Middle frontal gyrus (tissue), 1 donor: ENCODE results near the gene HMCN2.

Source experiments
- DNase-seq: peaks from one replicate; pipeline ENCODE4 v3.0.0-alpha.2; 2015; ENCODE audit warnings: low spot score; ENCODE audit errors: extremely low spot score

Gene HMCN2

DNA sequence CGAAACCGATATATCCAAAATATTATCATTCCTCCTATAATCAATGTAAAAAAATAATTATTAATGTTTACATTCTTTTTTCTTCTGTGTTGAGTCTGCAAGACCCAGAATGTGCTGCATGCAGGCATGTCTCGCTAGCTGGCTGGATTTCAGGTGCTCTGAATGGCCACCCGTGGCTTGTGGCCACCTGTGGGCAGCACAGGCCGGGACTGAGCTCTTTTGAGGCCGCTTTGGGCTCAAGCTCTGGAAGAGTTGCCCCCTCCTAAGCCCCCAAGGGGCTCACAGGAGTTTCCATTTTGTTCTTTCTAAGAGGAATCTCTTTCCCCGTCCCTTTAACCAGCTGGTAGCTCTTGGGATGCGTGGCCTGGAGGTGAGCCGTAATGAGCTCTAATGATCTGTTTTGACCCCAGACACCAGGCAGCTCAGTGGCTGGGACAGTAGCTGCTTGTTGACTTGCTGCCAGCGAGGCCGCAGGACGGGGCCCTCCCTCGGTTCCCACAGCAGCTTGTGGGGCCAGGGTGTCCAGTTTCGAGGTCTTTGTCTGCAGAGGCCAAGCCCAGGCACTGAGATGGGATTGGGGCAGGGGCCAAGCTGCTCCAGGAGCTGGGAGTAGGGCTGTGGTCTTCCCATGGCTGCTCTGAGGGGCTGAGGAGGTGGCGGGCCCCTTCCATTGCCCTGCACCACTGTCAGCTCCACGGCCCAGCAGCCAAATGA, 200.0 kb downstream of the HMCN2 start:
- DNase-seq = no peak

- no peak for DNase-seq
Observed at GRCh38 chr9:130466537-130467217, 201.1 kb downstream of the HMCN2 start.

DNA sequence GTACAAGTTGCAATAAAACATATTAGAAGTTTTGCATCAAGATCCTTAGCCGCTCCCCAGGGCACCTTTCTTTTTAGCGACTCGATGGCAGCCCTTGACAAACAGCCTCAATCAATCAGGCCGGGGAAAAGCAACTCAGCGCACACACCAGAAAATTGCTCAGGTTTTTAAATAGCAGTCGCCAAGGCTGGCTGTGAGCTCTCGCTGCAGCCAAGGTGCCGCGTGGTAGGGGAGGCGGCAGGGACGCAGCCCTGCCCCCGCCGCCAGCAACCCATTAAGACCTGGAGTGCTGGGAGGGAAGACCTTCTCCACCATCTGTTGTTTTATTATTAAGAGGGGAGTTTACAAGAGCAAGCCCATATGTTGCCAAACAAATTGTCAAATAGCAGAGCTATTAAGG, 201.8 kb downstream of the HMCN2 start:
- DNase-seq = no peak

GRCh38 chr9:130468566-130468965, 203.0 kb downstream of the HMCN2 start:
- DNase-seq = no peak

DNA sequence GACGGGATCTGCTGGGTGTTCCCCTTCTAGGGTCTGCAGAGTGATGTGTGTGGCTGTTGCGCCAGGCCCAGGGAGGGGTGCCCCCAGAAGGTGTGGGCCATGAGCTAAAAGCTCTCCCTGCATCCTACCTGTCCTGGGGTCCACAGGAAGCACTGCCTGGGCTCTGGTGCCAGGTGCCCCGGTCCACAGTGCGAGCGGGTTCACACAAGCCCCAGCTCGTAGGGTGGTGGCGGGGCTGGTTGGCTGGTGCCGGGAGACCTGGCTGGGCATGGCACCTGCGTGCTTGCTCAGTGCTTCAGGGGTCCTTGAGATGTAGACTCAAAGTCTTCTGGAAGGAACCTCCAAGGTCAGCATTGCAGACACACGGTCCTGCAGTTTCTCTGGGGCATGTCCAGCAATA, 204.7 kb downstream of the HMCN2 start:
- DNase-seq = no peak

- no peak for DNase-seq
Observed at GRCh38 chr9:130470950-130471349, 205.4 kb downstream of the HMCN2 start.

DNA sequence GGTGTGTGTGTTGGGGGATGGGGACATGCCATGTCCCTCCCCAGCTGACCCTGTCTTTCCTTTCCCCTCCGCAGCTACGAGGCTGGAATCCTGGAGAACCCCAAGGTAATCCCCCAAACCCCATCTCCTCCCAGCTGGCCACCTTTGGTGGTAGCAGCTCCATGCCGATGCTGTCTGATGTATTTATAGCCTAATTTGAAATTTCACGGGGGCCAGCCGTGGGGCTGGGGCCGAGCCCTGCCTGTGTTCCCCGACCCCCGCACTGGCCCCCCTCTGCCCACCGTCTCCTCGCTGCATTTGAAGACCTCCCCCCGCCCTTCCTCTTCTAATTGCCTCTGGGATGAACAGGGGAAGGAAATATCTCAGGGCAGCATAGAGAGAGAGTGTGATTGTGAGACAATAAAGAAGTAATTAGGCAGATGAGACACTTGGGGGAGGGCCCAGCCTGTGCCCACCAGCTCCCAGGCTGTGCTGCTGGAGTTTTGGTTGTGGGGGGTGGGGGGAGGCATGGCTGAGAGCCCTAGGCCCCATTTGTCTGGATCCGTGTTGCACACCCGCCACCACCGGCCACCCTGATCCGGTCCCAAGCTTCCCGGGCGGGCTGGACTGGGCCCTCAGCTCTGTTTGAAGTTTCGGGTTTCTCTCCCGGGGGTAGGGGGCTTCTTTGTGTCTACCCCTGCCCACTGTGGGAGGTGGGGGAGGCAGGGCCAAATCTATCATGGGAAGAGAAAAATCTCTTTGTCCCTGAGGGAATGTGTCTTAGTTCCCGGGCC, 206.0 kb downstream of the HMCN2 start:
- DNase-seq = no peak

DNA sequence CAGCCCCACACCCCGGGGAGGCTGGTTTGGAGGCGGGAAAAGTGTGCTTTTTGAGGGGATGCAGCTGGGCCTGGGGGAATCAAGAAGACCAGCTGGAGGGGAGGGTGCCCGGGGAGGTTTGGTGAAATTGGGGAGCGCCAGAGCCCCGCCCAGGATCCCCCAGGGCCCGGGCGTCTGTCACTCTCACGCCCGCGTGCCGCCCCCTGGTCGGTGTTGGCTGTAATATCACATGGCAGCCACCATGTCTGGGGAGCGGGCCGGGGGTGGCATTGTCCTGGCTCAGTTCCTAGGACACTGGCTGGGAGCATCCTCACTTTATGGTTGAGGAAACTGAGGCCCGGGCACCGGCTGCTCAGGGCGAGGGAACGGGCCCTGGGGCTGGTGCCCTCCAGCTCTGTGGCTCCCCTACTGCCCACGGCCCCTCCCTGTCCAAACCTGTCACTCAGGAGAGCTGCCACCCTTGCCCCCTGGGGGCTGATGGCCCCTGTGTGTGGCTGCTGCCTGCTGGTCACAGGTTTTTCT, 206.7 kb downstream of the HMCN2 start:
- no peak for DNase-seq

DNA sequence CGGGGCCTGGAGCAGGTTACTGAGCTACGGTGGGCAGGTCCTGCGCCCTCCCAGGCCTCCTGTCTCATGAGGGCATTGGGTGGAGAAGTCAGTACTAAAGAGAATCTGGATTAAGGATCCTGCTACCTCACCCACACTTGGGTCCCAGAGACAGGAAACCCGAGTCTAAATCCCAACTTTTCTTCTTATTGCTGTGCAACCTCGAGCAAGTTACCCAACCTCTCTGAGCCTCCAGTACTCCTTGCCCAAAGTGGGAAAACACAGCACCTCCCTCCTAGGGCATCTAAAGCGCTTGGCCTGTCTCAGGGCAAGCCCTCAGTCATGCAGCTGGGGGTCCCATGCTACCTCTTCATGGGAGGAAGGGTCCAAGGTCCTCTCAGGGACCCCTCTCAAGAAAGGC, 207.4 kb downstream of the HMCN2 start:
- DNase-seq = no peak

DNA sequence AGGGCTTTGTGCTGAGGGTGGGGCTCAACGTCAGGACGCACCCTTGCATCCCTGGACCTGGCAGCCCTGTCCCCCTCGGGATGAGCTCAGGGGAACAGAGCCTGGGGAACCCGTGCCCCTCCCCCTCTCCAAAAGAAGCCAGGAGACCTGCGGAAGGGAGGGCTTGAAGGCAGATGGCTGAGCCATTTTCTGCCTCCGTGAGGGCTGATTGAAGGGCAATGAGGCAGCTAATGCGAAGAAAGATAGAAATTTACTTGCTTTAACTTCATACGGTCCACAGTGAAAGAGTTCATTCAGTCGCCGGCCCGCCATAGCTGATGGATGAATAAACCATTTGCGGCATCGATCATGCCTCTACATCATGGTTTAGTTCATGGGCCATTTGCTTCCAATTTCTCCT, 208.0 kb downstream of the HMCN2 start:
- DNase-seq = no peak

- DNase-seq = no peak
Observed at GRCh38 chr9:130474106-130474505, 208.5 kb downstream of the HMCN2 start.

GRCh38 chr9:130476151-130476730, 210.7 kb downstream of the HMCN2 start:
- DNase-seq = no peak

DNA sequence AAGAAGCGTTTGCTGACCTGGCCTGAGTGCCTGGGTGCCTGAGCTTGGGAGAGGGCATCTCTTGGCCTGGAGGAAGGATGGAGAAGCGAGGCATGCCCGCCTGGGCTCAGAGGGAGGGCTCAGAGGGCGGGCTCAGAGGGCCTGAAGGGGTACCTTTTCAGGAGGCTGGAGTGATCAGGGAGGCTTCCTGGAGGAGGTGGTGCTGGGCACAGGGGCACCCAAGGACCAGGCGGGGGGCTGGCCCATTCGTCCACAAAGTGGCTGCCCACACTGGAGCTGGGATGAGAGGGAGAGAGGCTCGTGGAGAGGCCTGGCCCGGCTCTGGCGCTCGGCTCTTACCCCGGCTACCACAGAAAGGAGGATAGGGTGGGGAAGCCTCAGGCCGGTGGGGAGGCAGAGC, 212.0 kb downstream of the HMCN2 start:
- no peak for DNase-seq

DNA sequence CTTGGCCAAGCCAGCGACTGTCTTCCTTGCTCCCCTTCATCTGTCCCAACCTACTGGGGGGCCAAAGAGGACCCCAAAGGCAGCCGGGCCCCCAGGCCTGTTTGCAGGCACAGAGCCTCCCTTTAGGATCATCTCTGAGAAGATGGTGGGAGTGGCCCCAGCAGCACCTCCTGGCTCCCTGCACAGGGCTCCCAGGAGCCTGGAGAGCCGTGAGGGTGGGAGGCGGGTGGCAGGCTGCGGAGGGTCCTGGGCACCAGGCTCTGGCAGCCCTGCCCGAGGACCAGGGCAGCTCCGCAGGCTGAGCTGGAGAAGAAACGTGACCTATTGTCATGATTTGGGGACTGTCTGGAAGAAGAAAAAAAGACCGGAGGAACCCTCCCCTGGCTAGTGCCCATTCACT, 212.6 kb downstream of the HMCN2 start:
- DNase-seq = no peak

DNA sequence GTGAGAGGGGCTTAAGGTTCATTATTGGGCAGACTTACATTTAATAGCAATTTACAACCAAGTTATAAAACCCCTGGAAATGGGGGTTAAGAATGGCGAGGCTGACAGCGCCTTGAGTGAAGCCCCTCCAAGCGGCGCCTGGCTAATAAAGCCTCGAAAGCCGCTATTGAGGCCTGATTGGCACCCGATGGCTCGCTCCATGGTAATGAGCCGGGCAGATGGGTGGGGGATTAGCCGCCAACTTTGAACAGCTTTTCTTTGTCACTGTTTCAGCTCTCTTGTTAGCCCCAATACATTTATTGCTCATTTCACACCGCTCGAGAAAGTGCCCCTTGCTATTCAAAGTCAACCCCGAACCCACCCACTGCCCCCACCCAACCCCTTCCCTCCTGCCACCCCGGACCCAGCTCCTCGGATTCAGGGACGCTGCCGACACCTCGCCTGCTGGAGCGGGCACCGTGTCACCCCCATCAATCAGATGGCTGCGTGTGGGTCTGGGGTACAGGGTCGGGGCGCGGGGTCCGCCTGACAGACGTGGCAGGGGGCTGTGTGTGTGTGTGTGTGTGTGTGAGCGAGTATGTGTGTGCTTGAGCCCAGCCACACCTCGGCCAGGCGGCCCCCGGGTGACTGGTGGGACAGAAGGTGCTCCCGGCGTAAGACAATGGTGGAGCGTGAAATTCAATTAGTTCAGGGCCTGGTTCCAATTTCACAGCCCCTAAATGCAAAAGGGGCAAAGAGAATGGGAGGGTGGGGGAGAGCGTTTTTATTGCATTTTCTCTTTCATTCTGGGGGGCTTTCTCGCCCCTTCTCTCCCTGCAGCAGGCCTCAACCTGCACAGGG, 213.4 kb downstream of the HMCN2 start:
- DNase-seq = no peak

- no peak for DNase-seq
Observed at GRCh38 chr9:130479587-130479986, 214.0 kb downstream of the HMCN2 start.

DNA sequence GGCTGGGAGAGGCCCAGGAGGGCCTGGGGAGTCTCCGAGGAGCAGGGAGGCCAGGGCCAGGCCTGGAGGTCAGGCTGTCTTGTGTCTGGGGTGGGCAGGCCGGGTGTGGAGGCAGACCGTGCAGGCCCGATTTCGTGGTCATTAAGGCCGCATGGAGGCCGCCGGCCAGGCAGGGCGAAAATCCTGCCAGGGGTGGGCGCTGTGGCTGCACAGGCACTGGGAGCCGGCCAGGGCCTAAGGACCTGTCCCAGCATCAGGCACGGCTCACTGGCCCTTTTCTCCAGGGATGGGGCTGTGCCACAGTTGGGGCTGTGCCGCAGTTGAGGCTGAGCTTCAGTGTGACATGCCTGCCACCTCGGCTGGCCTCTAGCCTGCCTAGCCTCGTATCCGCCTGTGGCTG, 215.1 kb downstream of the HMCN2 start:
- no peak for DNase-seq

- no peak for DNase-seq
Observed at GRCh38 chr9:130482463-130482862, 216.9 kb downstream of the HMCN2 start.

GRCh38 chr9:130483371-130483971, 217.9 kb downstream of the HMCN2 start:
- DNase-seq = no peak
